A673 (cell line): Measurements from ENCODE around the gene ULK1. TPM values are rescaled to one million over a fixed set of nuclear protein-coding genes. Genes with fewer than 3 reads are reported as not detected.

Source experiments
- BruUV-seq: library from RNA; stranded (reverse); fragments of 400-500 nt; replicated peaks from 2 replicates; lab custom pipeline; 2021; lab: Mats Ljungman, UMichigan
- CTCF ChIA-PET: fragments of 300-600 bp; sonication (Branson Sonifier 250); formaldehyde crosslinking; loops from one replicate; lab custom pipeline; 2022; ENCODE audit warnings: antibody characterized with exemption; lab: Charles Lee
- POLR2A ChIA-PET: fragments of 300-600 bp; sonication (Branson Sonifier 250); formaldehyde crosslinking; loops from one replicate; lab custom pipeline; 2022; ENCODE audit warnings: antibody characterized with exemption; ENCODE audit not compliant: low non-redundant PET; lab: Charles Lee
- DNase-seq: peaks from one replicate; pipeline ENCODE4 v3.0.0-alpha.2; 2015; ENCODE audit warnings: low spot score
- H3K27ac ChIP-seq: fragments of 200-600 bp; sonication (generic); 2 replicates; pipeline ENCODE4 v1.5.1; 2016; ENCODE audit warnings: mixed run types, low read depth, mild to moderate bottlenecking, mixed read lengths, antibody characterized with exemption, low read length; ENCODE audit not compliant: poor library complexity, severe bottlenecking
- H3K27me3 ChIP-seq: fragments of 200-600 bp; sonication (generic); replicated peaks from 2 replicates; pipeline ENCODE4 v1.6.1; 2017; ENCODE audit warnings: mixed run types, low read depth, mild to moderate bottlenecking, mixed read lengths, antibody characterized with exemption, low read length; ENCODE audit not compliant: insufficient read depth, poor library complexity
- H3K36me3 ChIP-seq: fragments of 200-600 bp; sonication (generic); 2 replicates; pipeline ENCODE4 v1.6.1; 2016; ENCODE audit warnings: mixed run types, mild to moderate bottlenecking, mixed read lengths, antibody characterized with exemption, low read length; ENCODE audit not compliant: insufficient read depth, poor library complexity, severe bottlenecking
- H3K4me1 ChIP-seq: fragments of 200-600 bp; sonication (generic); 2 replicates; pipeline ENCODE4 v1.6.1; 2017; ENCODE audit warnings: mixed run types, mild to moderate bottlenecking, mixed read lengths, antibody characterized with exemption, low read length; ENCODE audit not compliant: insufficient read depth, poor library complexity, severe bottlenecking
- H3K4me3 ChIP-seq: fragments of 200-600 bp; sonication (generic); 2 replicates; pipeline ENCODE4 v1.5.1; 2016; ENCODE audit warnings: low read depth, mixed run types, mild to moderate bottlenecking, mixed read lengths, low read length; ENCODE audit not compliant: poor library complexity, severe bottlenecking
- H3K9me3 ChIP-seq: fragments of 200-600 bp; sonication (generic); 2 replicates; pipeline ENCODE4 v1.6.1; 2016; ENCODE audit warnings: mixed run types, low read depth, mild to moderate bottlenecking, mixed read lengths, antibody characterized with exemption, low read length; ENCODE audit not compliant: poor library complexity, severe bottlenecking
- EZH2 ChIP-seq: fragments of 200-600 bp; sonication (generic); IDR thresholded peaks from 2 replicates; pipeline ENCODE4 v1.6.1; 2017; ENCODE audit warnings: borderline replicate concordance, low read depth, mild to moderate bottlenecking, mixed read lengths, antibody characterized with exemption, low read length; ENCODE audit not compliant: poor library complexity, severe bottlenecking
- intact Hi-C: fragments of 100-400 bp; cut with micrococcal nuclease; formaldehyde crosslinking; loops from one replicate; pipeline ENCODE4 v1.10.0; 2022; ENCODE audit not compliant: unreplicated experiment
- total RNA-seq: library from RNA; stranded (reverse); gene quantifications from 2 replicates; pipeline ENCODE4 v1.2.3, GENCODE V29; 2021
- TF ChIP-seq, protein P1 (sequence below): fragments of 300-800, 200-600 bp; sonication (generic); conservative IDR thresholded peaks from 2 replicates; pipeline ENCODE4 v1.5.1; 2017; ENCODE audit warnings: low read depth, mild to moderate bottlenecking, antibody characterized with exemption, low read length, moderate library complexity, mixed read lengths

The ULK1 gene
- total RNA-seq, 1 experiment from 2014 or later, result 57.3 TPM

DNA sequence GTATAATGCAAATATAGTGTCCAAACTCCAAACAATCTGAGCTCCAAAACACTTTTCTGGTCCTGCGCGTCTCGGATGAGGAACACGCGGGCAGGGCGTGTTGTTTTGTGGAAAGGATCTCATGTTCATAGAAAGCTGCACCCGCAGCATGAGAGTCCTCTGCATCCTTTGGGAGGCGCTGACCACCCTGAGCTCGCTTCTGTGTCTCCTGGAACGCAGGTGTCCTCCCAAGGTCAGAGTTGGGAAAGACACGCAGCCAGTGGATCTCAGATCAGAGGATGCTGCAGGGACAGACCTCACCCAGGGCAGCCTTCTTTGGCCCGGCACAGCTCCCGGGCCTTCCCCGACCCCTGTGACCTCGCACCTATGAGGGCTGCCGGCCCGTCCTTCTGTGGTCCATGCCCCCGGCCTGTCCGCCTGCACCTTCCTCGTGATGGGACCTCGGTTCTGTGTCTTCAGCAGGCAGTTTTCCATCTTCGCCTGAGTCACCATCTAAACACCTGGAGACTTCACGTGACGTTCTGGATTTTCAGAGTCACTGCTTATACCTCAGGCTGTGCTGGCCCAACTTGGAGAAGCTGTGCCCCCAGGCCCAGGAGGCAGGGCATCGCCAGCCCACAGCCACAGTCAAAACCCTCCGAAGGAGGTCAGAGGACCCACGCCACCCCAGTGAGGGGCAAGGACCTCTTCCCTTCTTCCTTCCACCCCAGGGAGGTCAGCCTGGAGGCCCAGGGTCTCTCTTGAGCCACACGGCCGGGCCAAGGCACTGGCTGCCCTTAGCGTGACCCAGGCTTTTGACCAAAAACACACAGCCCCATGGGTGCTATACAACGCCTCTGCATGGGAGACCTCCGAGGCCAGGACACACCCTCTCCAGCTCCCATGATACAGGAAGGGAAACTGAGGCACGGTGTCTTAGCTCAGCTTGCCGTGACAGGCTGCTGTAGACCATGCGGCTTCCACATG is 40.3 kb upstream of the ULK1 start:
- BruUV-seq, result no TSS peak
- TF ChIP-seq EZH2, result no peak
- TF ChIP-seq, protein P1, sequence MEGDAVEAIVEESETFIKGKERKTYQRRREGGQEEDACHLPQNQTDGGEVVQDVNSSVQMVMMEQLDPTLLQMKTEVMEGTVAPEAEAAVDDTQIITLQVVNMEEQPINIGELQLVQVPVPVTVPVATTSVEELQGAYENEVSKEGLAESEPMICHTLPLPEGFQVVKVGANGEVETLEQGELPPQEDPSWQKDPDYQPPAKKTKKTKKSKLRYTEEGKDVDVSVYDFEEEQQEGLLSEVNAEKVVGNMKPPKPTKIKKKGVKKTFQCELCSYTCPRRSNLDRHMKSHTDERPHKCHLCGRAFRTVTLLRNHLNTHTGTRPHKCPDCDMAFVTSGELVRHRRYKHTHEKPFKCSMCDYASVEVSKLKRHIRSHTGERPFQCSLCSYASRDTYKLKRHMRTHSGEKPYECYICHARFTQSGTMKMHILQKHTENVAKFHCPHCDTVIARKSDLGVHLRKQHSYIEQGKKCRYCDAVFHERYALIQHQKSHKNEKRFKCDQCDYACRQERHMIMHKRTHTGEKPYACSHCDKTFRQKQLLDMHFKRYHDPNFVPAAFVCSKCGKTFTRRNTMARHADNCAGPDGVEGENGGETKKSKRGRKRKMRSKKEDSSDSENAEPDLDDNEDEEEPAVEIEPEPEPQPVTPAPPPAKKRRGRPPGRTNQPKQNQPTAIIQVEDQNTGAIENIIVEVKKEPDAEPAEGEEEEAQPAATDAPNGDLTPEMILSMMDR, result no peak
- ChIA-PET CTCF (no interaction called here), POLR2A (no interaction called here)
- no peaks in the 10 kb centered on the region for H3K4me1 ChIP-seq
- no peaks in the 10 kb centered on the region for H3K9me3 ChIP-seq
- intact Hi-C loops, result no loop called here
- H3K27ac ChIP-seq, result no peak overlapping the region
- H3K27me3 ChIP-seq, result no peaks in the 10 kb centered on the region
- no peak for DNase-seq
- H3K36me3 ChIP-seq, result no peaks in the 10 kb centered on the region
- no peak overlapping the region for H3K4me3 ChIP-seq

DNA sequence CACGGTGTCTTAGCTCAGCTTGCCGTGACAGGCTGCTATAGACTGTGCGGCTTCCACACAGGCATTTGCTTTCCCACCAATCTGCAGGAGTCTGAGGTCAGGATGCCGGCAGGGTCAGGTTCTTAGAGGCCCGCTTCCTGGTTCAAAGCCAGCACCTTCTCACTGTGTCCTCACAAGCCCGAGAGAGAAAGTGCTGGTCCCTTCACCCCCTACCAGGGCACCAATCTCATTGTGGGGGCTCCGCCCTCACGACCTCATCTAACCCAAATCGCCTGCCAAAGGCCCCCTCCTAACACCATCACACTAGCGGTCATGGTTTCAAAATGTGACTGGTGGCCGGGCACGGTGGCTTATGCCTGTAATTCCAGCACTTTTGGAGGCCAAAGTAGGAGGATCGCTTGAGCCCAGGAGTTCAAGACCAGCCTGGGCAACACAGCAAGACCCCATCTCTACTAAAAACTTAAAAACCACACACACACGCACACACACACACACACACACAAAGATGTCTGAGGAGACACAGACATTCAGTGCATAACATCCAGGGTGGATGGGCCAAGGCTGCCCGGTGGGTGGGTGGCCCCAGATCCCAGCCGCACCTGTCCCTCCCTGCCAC is 39.5 kb upstream of the ULK1 start:
- intact Hi-C loops, result no loop called here
- BruUV-seq, result no TSS peak
- POLR2A ChIA-PET, result no interaction called here

DNA sequence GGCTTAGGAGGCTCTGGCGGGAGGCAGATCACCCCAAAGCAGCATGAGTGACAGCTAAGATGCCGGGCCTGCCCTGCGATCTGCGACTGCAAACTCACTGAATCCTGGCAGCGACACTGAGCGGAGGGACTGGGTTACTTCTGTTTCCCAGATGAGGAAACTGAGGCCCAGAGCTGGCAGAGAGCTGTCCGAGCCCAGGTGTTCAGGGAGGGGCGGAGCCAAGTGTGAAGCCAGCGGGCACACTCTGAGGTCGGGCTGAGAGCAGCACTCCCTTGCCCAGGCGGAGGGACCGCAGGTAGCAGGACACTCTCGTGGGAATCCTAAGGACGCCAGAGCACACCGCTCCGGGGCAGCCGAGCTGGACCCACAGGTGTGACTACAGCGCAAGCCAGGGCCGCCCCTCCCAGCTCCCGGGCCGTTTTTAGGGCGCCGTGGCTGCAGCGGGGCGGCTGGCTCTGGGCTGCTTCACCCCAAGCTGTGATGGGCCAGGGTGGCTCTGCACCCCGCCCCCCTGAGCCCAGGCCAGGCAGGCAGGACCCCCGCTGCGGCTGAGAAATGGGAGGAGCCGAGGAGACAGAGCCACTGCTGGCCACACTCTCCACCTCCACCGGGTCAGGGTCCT is 38.8 kb upstream of the ULK1 start:
- Histone ChIP-seq H3K27ac (no peak overlapping the region), H3K27me3 (no peaks in the 10 kb centered on the region), H3K36me3 (no peaks in the 10 kb centered on the region), H3K4me3 (no peak overlapping the region), H3K4me1 (peaks cover 6% of the 10 kb centered on the region), H3K9me3 (no peaks in the 10 kb centered on the region)
- BruUV-seq, result no TSS peak
- DNase-seq, result no peak
- no peak for TF ChIP-seq EZH2
- TF ChIP-seq, protein P1, result no peak
- intact Hi-C loops, result no loop called here
- CTCF ChIA-PET, result no interaction called here
- POLR2A ChIA-PET, result no interaction called here

More for the DNA sequence above, 39.5 kb upstream of the ULK1 start:
- H3K36me3 ChIP-seq, result no peaks in the 10 kb centered on the region
- H3K27ac ChIP-seq, result no peak overlapping the region
- CTCF ChIA-PET, result no interaction called here
- no peak for DNase-seq
- no peak for TF ChIP-seq EZH2
- TF ChIP-seq, protein P1, result no peak
- no peaks in the 10 kb centered on the region for H3K27me3 ChIP-seq
- no peak overlapping the region for H3K4me3 ChIP-seq
- no peaks in the 10 kb centered on the region for H3K4me1 ChIP-seq
- H3K9me3 ChIP-seq, result no peaks in the 10 kb centered on the region
